Lower leg skin (tissue), 3 donors: ENCODE data around the gene RAB6D.
"Not testable (repeated sequence)": the region's sequence is repeated elsewhere in the genome, so short reads cannot be mapped to it uniquely, and the experiment has no call there.

Experiments
- CTCF ChIP-seq, 3 donors: fragments of 450-650 bp; IDR thresholded peaks; one replicate each; pipeline ENCODE4 v1.5.1; 2016; ENCODE audit warnings: antibody characterized with exemption in 3 of 3, mild to moderate bottlenecking in 3 of 3, moderate library complexity in 2 of 3
- POLR2A ChIP-seq, 2 donors: fragments of 450-650 bp; IDR thresholded peaks; one replicate each; pipeline ENCODE4 v1.6.1; 2016 to 2017; ENCODE audit warnings: antibody characterized with exemption in 2 of 2, mild to moderate bottlenecking in 1 of 2, moderate library complexity in 1 of 2

GRCh38 chr2:131311001-131311400 is 53.0 kb downstream of the RAB6D start:
- TF ChIP-seq CTCF, POLR2A (IDR thresholded peaks at IDR 0.05): not testable (repeated sequence)
